HUES64 (cell line): ENCODE results near the gene LRRC73.
"Not testable (repeated sequence)": the region's sequence is repeated elsewhere in the genome, so short reads cannot be mapped to it uniquely, and the experiment has no call there.

Experiments used
- H3K27ac ChIP-seq: 2 replicates; pipeline ENCODE4 v1.7.0; 2013; ENCODE audit warnings: low read depth, low read length, inconsistent platforms
- H3K27me3 ChIP-seq: 2 replicates; pipeline ENCODE4 v1.6.1; 2013; ENCODE audit warnings: mild to moderate bottlenecking, low read length; ENCODE audit not compliant: insufficient read depth
- H3K36me3 ChIP-seq: 2 replicates; pipeline ENCODE4 v1.6.1; 2013; ENCODE audit warnings: mild to moderate bottlenecking, low read length; ENCODE audit not compliant: insufficient read depth
- H3K4me1 ChIP-seq: 2 replicates; pipeline ENCODE4 v1.6.1; 2013; ENCODE audit warnings: mild to moderate bottlenecking, low read length, moderate library complexity; ENCODE audit not compliant: insufficient read depth
- H3K4me3 ChIP-seq: 2 replicates; pipeline ENCODE4 v1.5.1; 2013; ENCODE audit warnings: mild to moderate bottlenecking, low read length, moderate library complexity
- H3K9ac ChIP-seq: 2 replicates; pipeline ENCODE4 v1.6.1; 2013; ENCODE audit warnings: mild to moderate bottlenecking, low read depth, low read length
- H3K9me3 ChIP-seq: 2 replicates; pipeline ENCODE4 v1.6.1; 2013; ENCODE audit warnings: low read depth, low read length; ENCODE audit not compliant: insufficient read depth
- WGBS: fragments of 150-250, 120-280 bp; methylation state at CpG from one replicate; pipeline ENCODE4 v1.1.7; 2013; ENCODE audit warnings: missing lambda C conversion rate; 5-methylcytosine and 5-hydroxymethylcytosine counted together

Gene LRRC73

GRCh38 chr6:43458154-43458553 is 52.0 kb downstream of the LRRC73 start:
- H3K4me1 ChIP-seq, H3K27ac ChIP-seq, H3K9me3 ChIP-seq, H3K4me3 ChIP-seq, H3K9ac ChIP-seq, H3K36me3 ChIP-seq: not testable (repeated sequence)
- 95% methylated on average over 15 of the region's 15 CpGs for WGBS
- peaks cover 34% of the 10 kb centered on the region for H3K27me3 ChIP-seq

GRCh38 chr6:43457643-43458042 is 52.5 kb downstream of the LRRC73 start:
- Histone ChIP-seq H3K9me3 (no peaks in the 10 kb centered on the region), H3K4me1 (no peaks in the 10 kb centered on the region), H3K4me3 (no peak overlapping the region), H3K27me3 (peaks cover 34% of the 10 kb centered on the region), H3K27ac (no peak overlapping the region), H3K9ac (no peak overlapping the region), H3K36me3 (0 out of 2 replicates have a peak, but pooled peaks cover 2% of the 10 kb centered on the region)
- WGBS = 84% methylated on average over 6 of the region's 9 CpGs
